ENCODE measurements around the gene MIP.
A peak's percentile ranks its signal among the peaks of the same experiment; 100 is the strongest.
"Not testable (repeated sequence)": the region's sequence is repeated elsewhere in the genome, so short reads cannot be mapped to it uniquely, and the experiment has no call there.

Gene MIP

DNA sequence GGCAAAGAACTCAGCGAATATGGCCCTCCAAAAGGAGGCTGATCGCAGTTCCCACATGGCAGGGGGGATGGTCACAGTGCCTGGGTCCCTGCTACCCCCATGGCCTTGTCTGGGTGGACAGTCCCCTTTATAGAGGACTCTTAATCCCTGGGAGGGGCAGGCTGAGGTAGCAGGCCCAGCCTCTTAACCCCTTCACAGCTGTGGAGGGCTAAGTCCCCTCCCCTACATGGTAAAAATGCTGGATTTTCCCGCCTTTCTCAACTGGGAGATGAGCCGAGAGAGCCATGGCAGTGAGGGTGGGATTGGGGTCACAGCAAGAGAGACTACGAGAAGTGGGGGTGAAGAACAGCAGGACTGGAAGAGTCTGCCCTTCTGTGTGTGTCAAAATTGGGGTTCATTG lies at the start of gene MIP:
MIP (minus strand) TSS at position 101 of the 400 bp plus-strand sequence; CDS start at position 57, 44 bp downstream.
- no peak within 1 kb of the TSS for H3K4me3 ChIP-seq (ENCODE audit: low read depth, low read length)
- ChIA-PET CTCF (interaction anchor here (0.7 to 8.8 kb wide), 3 partner anchors 9 to 96 kb away, joined by 3 to 100 read pairs (median 4); no protein-coding TSS in a partner anchor), POLR2A (no interaction called here)
- TF ChIP-seq, protein P1, sequence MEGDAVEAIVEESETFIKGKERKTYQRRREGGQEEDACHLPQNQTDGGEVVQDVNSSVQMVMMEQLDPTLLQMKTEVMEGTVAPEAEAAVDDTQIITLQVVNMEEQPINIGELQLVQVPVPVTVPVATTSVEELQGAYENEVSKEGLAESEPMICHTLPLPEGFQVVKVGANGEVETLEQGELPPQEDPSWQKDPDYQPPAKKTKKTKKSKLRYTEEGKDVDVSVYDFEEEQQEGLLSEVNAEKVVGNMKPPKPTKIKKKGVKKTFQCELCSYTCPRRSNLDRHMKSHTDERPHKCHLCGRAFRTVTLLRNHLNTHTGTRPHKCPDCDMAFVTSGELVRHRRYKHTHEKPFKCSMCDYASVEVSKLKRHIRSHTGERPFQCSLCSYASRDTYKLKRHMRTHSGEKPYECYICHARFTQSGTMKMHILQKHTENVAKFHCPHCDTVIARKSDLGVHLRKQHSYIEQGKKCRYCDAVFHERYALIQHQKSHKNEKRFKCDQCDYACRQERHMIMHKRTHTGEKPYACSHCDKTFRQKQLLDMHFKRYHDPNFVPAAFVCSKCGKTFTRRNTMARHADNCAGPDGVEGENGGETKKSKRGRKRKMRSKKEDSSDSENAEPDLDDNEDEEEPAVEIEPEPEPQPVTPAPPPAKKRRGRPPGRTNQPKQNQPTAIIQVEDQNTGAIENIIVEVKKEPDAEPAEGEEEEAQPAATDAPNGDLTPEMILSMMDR (IDR thresholded peaks at IDR 0.05; ENCODE audit: insufficient read depth, low read length, missing control alignments), result no peak
- no peak for DNase-seq (ENCODE audit: low read depth, low spot score)

DNA sequence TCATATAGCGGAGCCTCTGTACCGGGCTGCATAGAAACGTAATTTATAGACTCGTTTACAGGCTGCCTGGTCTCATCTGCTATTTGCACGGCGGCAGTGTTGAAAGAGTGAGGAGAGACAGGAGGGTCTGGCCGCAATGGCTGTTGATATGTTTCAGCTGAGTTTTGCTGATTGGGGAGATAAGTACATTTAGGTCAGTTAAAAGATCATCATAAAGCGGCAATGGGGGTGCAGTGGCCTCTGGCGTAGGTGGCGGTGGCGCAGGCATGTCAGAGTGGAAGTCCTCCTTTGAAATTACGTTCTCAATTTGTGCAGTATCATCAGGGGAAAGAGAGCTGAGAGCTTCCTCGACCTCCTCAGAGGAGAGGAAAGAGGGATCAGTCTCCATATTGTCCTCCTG lies 45.4 kb upstream of the MIP start:
- H3K4me3 ChIP-seq (ENCODE audit: low read depth, low read length); POLR2A ChIA-PET; DNase-seq (ENCODE audit: low read depth, low spot score): not testable (repeated sequence)
- CTCF ChIA-PET, result interaction anchor here (4.9 kb wide), 1 partner anchor 15 kb away, joined by 51 read pairs; no protein-coding TSS in a partner anchor

DNA sequence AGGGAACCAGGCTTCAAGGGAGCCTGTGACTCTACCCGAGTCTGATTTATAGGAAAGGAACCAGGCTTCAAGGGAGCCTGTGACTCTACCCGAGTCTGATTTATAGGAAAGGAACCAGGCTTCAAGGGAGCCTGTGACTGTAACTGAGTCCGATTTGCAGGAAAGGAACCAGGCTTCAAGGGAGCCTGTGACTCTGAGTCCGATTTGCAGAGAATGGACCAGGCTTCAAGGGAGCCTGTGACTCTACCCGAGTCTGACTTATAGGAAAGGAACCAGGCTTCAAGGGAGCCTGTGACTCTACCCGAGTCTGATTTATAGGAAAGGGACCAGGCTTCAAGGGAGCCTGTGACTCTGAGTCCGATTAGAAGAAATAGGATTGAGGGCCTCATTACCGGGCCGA lies 45.0 kb upstream of the MIP start:
- POLR2A ChIA-PET; DNase-seq (ENCODE audit: low read depth, low spot score); H3K4me3 ChIP-seq (ENCODE audit: low read depth, low read length): not testable (repeated sequence)
- CTCF ChIA-PET, result interaction anchor here (4.9 kb wide), 1 partner anchor 16 kb away, joined by 51 read pairs; no protein-coding TSS in a partner anchor

DNA sequence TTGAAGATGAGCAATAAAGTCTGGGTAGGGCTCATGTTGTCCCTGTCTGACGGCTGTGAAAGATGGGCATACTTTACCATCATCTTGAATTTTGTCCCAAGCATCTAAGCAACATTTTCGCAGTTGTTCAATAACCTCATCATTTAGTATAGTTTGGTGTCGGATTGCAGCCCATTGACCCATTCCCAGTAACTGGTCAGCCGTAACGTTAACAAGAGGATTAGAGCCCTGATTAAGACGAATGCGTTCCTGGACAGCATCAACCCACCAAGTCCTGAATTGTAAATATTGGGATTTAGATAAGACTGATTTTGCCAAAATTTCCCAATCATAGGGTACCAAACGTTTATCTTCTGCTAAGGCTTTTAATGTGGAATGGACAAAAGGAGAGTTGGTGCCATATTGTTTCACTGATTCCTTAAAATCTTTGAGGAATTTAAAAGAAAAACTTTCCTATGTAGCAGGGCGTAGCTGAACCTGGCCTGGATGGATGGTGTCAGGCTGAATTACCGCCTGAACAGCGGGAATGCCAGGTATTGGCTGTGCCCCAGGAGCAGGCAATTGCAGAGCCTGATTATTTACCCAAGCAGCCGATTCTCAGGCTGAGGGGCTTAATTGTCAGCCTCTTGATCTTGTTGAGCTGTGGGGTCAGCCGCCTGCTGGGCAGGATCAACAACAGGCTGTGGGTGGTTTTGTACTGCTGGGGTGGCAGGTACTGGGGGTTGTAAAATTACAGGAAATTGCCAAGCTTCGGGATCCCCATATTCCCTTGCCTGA lies 43.9 kb upstream of the MIP start:
- CTCF ChIA-PET; H3K4me3 ChIP-seq (ENCODE audit: low read depth, low read length); DNase-seq (ENCODE audit: low read depth, low spot score); POLR2A ChIA-PET: not testable (repeated sequence)

DNA sequence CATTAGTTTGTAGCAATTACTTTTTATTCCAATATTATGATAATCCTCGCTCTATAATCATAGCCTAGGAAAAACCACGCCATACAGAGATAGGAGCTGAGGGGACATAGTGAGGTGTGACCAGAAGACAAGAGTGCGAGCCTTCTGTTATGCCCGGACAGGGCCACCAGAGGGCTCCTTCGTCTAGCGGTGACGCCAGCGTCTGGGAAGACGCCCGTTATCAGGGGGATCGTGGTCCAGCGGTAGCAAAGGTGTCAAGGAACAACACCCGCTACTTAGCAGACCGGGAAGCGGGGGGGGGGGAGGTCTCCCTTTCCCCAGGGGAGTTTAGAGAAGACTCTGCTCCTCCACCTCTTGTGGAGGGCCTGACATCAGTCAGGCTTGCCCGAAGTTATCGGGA lies 42.2 kb upstream of the MIP start:
- H3K4me3 ChIP-seq (ENCODE audit: low read depth, low read length); POLR2A ChIA-PET; DNase-seq (ENCODE audit: low read depth, low spot score): not testable (repeated sequence)
- TF ChIP-seq, protein P1 (IDR thresholded peaks at IDR 0.05; ENCODE audit: insufficient read depth, low read length, missing control alignments), result peak; percentile 46
- CTCF ChIA-PET, result interaction anchor here (1.0 to 2.1 kb wide), 12 partner anchors 10 to 139 kb away, joined by 3 to 14 read pairs (median 4); partner anchors contain the start of gene RBMS2

DNA sequence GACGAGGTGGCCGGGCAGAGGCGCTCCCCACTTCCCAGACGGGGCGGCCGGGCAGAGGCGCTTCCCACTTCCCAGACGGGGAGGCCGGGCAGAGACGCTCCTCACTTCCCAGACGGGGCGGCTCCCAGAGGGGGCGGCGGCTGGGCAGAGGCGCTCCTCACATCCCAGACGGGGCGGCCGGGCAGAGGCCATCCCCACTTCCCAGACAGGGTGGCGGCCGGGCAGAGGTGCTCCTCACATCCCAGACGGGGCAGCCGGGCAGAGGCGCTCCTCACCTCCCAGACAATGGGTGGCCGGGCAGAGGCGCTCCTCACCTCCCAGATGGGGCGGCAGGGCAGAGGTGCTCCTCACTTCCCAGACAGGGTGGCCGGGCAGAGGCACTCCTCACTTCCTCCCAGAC lies 40.0 kb upstream of the MIP start:
- DNase-seq (ENCODE audit: low read depth, low spot score), result not testable (repeated sequence)

DNA sequence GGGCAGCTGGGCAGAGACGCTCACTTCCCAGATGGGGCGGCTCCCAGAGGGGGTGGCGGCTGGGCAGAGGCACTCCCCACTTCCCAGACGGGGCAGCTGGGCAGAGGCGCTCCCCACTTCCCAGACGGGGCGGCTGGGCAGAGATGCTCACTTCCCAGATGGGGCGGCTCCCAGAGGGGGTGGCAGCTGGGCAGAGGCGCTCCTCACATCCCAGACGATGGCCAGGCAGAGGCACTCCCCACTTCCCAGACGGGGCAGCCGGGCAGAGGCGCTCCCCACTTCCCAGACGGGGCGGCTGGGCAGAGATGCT lies 39.6 kb upstream of the MIP start:
- CTCF ChIA-PET; DNase-seq (ENCODE audit: low read depth, low spot score); H3K4me3 ChIP-seq (ENCODE audit: low read depth, low read length); POLR2A ChIA-PET: not testable (repeated sequence)

More for the DNA sequence above, 40.0 kb upstream of the MIP start:
- H3K4me3 ChIP-seq (ENCODE audit: low read depth, low read length); CTCF ChIA-PET; POLR2A ChIA-PET: not testable (repeated sequence)

DNA sequence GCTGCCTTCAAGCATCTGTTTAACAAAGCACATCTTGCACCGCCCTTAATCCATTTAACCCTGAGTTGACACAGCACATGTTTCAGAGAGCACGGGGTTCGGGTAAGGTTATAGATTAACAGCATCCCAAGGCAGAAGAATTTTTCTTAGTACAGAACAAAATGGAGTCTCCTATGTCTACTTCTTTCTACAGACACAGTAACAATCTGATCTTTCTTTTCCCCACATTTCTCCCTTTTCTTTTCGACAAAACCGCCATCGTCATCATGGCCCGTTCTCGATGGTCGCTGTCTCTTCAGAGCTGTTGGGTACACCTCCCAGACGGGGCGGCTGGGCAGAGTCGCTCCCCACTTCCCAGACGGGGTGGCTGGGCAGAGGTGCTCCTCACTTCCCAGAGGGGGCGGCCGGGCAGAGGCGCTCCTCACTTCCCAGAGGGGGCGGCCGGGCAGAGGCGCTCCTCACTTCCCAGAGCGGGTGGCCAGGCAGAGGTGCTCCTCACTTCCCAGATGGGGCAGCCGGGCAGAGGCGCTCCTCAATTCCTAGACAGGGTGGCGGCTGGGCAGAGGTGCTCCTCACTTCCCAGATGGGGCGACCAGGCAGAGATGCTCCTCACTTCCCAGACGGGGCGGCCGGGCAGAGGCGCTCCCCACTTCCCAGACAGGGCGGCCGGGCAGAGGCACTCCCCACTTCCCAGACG lies 39.1 kb upstream of the MIP start:
- H3K4me3 ChIP-seq (ENCODE audit: low read depth, low read length); CTCF ChIA-PET; DNase-seq (ENCODE audit: low read depth, low spot score); POLR2A ChIA-PET: not testable (repeated sequence)

DNA sequence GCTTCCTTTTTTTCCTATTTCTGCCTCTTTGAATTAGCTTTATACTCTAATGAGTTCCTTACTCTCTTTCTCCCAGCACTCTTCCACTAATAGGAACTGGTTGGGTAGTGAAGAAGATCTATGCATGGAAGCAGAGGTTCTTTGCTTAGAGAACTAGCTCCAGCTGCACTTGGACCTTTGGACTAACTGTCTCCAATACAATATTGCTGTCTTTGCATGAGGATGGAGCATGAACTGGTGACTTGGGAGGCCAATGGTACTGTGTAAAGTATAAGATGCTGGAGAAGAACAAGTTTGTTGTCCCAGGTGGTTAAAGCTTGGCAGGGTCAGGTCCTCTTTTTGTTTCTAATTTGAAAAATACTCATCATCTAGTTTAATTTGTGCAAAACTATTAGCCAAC lies 35.9 kb upstream of the MIP start:
- ChIA-PET CTCF (interaction anchor here (0.6 to 3.3 kb wide), 8 partner anchors 9 to 192 kb away, joined by 3 to 24 read pairs (median 6); no protein-coding TSS in a partner anchor), POLR2A (no interaction called here)
- DNase-seq (ENCODE audit: low read depth, low spot score), result no peak
- TF ChIP-seq, protein P1 (IDR thresholded peaks at IDR 0.05; ENCODE audit: insufficient read depth, low read length, missing control alignments), result no peak
- no peak overlapping the region for H3K4me3 ChIP-seq (ENCODE audit: low read depth, low read length)
